IPS-11a (cell line): ENCODE data around the gene HBM.
A peak's percentile ranks its signal among the peaks of the same experiment; 100 is the strongest.
"Not testable (repeated sequence)": the region's sequence is repeated elsewhere in the genome, so short reads cannot be mapped to it uniquely, and the experiment has no call there.

Experiments used
- H3K4me3 ChIP-seq: one replicate; pipeline ENCODE4 v1.5.1; 2013; ENCODE audit warnings: low read depth, low read length, control low read depth

The HBM gene

GRCh38 chr16:167122-167690, 1.4 kb downstream of the HBM start:
- H3K4me3 ChIP-seq = no peak overlapping the region

- H3K4me3 ChIP-seq = no peak overlapping the region
Observed at GRCh38 chr16:168424-168823, 2.6 kb downstream of the HBM start.

- no peak overlapping the region for H3K4me3 ChIP-seq
Observed at GRCh38 chr16:169014-169413, 3.2 kb downstream of the HBM start.

GRCh38 chr16:170088-170507, 4.3 kb downstream of the HBM start:
- H3K4me3 ChIP-seq = not testable (repeated sequence)

GRCh38 chr16:170788-171187, 5.0 kb downstream of the HBM start:
- H3K4me3 ChIP-seq = no peak overlapping the region

- not testable (repeated sequence) for H3K4me3 ChIP-seq
Observed at GRCh38 chr16:172374-172941, 6.7 kb downstream of the HBM start, which contains the start of gene HBA2. Gene HBA2, plus strand, starts transcription at chr16:172876. Its CDS starts 37 bp downstream, at chr16:172913.

- H3K4me3 ChIP-seq = not testable (repeated sequence)
Observed at GRCh38 chr16:173211-173854, 7.6 kb downstream of the HBM start.

GRCh38 chr16:173928-174769, 8.4 kb downstream of the HBM start:
- not testable (repeated sequence) for H3K4me3 ChIP-seq

GRCh38 chr16:175011-175949, 9.5 kb downstream of the HBM start:
- H3K4me3 ChIP-seq = no peak overlapping the region

- not testable (repeated sequence) for H3K4me3 ChIP-seq
Observed at GRCh38 chr16:176006-176405, 10.2 kb downstream of the HBM start.

GRCh38 chr16:176477-177382, 11.0 kb downstream of the HBM start, which contains the start of gene HBA1:
Gene HBA1, plus strand, starts transcription at chr16:176680. Its CDS starts 37 bp downstream, at chr16:176717.
- H3K4me3 ChIP-seq = not testable (repeated sequence)

GRCh38 chr16:177394-177822, 11.6 kb downstream of the HBM start:
- no peak overlapping the region for H3K4me3 ChIP-seq

GRCh38 chr16:177981-178667, 12.3 kb downstream of the HBM start:
- no peak overlapping the region for H3K4me3 ChIP-seq

- no peak overlapping the region for H3K4me3 ChIP-seq
Observed at GRCh38 chr16:178668-179015, 12.9 kb downstream of the HBM start.

GRCh38 chr16:179211-180092, 13.7 kb downstream of the HBM start:
- no peak overlapping the region for H3K4me3 ChIP-seq

GRCh38 chr16:180101-180675, 14.4 kb downstream of the HBM start, which contains the start of gene HBQ1:
Gene HBQ1, plus strand, starts transcription at chr16:180459. Its CDS starts 28 bp downstream, at chr16:180487.
- H3K4me3 ChIP-seq = peak within 1 kb of the TSS; percentile 8
